ENCODE measurements around the gene DDX28.
A peak's percentile ranks its signal among the peaks of the same experiment; 100 is the strongest.

DNA sequence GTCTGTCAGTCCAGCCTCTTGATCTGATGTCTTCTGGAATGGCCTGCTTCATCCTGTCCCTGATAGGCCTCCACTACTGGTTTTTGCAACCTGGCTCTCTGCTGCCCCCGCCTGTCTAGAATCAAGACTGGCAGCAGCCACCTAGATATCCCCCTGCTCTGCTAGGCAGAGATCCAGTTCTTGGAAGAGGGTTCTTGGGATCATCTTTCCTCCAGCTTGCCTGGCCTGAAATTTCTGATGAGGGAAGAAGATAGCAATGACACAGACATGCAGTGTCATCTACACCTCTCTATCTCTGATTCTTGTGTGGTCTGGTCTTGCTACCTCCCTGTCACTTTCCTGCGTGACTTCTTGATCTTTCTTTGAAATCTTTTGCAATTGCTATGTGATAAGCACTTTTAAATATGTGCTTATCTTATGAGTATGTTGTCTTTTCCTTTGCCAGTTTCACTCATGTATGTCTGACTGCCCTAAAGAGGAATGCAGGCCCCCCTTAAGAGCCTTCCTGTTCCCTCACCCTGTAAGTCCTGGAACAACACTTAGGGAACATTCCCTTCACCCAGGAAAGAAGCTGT, 41.8 kb upstream of the DDX28 start:
- TF ChIP-seq, protein P1, sequence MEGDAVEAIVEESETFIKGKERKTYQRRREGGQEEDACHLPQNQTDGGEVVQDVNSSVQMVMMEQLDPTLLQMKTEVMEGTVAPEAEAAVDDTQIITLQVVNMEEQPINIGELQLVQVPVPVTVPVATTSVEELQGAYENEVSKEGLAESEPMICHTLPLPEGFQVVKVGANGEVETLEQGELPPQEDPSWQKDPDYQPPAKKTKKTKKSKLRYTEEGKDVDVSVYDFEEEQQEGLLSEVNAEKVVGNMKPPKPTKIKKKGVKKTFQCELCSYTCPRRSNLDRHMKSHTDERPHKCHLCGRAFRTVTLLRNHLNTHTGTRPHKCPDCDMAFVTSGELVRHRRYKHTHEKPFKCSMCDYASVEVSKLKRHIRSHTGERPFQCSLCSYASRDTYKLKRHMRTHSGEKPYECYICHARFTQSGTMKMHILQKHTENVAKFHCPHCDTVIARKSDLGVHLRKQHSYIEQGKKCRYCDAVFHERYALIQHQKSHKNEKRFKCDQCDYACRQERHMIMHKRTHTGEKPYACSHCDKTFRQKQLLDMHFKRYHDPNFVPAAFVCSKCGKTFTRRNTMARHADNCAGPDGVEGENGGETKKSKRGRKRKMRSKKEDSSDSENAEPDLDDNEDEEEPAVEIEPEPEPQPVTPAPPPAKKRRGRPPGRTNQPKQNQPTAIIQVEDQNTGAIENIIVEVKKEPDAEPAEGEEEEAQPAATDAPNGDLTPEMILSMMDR (conservative IDR thresholded peaks at IDR 0.05; ENCODE audit: low read depth, low read length): peak; percentile 87
- TF ChIP-seq EZH2 (IDR thresholded peaks at IDR 0.05; ENCODE audit: borderline replicate concordance, low read depth, low read length, poor library complexity, severe bottlenecking): no peak
